ENCODE data around the gene ARHGAP4. TPM values are rescaled to one million over a fixed set of nuclear protein-coding genes. Genes with fewer than 3 reads are reported as not detected.

Gene ARHGAP4
- total and polyA plus RNA-seq, 10 of the 15 experiments (the other 5 are each of a cell fraction or from before 2014, with no cell fraction given) = 0.71 to 120 (median 44.3) TPM

GRCh38 chrX:153900831-153901752 lies 25.0 kb downstream of the ARHGAP4 start (continued):
- TF ChIP-seq CBFB (IDR thresholded peaks at IDR 0.05; ENCODE audit: low read depth) (no peak), TCF12 (IDR thresholded peaks at IDR 0.05; ENCODE audit: low read depth, low read length) (peak; percentile 81), BCL3 (IDR thresholded peaks at IDR 0.05; ENCODE audit: borderline replicate concordance, insufficient read depth, low read depth, low read length, poor library complexity, severe bottlenecking) (peak; percentile 71), EGR1 (IDR thresholded peaks at IDR 0.05; ENCODE audit: borderline replicate concordance in 1 of 2, low read depth in 2 of 2, low read length in 2 of 2) (peak in 1 of 2 experiments; percentile 66; a peak in 1 of 3 replicates), IKZF1 (conservative IDR thresholded peaks at IDR 0.05) (peak; percentile 58; the same call in 1 of the 2 replicates), FOS (IDR thresholded peaks at IDR 0.05; ENCODE audit: borderline replicate concordance, extremely low read depth, insufficient read length) (no peak), IKZF2 (IDR thresholded peaks at IDR 0.05) (peak; percentile 40 to 44; a peak in 1 of 4 replicates), CBX5 (IDR thresholded peaks at IDR 0.05; ENCODE audit: low read depth) (no peak), ATF7 (IDR thresholded peaks at IDR 0.05; ENCODE audit: low read depth) (0 out of 2 replicates have a peak, but pooled peaks have one; percentile 12), EP300 (IDR thresholded peaks at IDR 0.05; ENCODE audit: borderline replicate concordance in 1 of 2, control insufficient read depth in 1 of 2, low read depth in 2 of 2, low read length in 2 of 2) (peak; percentile 24 to 47; a peak in 1 of 4 replicates), ZBTB33 (IDR thresholded peaks at IDR 0.05) (0 out of 2 replicates have a peak, but pooled peaks have one; percentile 19), NRF1 (conservative IDR thresholded peaks at IDR 0.05; ENCODE audit: low read depth, low read length) (no peak), BHLHE40 (IDR thresholded peaks at IDR 0.05; ENCODE audit: borderline replicate concordance in 1 of 2, low read depth in 2 of 2, low read length in 1 of 2) (peak; percentile 92 to 93), POU2F2 (IDR thresholded peaks at IDR 0.05; ENCODE audit: borderline replicate concordance, low read depth, low read length) (peak; percentile 36; the same call in 1 of the 3 replicates), HDGF (IDR thresholded peaks at IDR 0.05) (peak; percentile 96), HDAC2 (IDR thresholded peaks at IDR 0.05) (no peak), PAX5 (IDR thresholded peaks at IDR 0.05; ENCODE audit: borderline replicate concordance, low read depth, low read length) (0 out of 2 replicates have a peak, but pooled peaks have one; percentile 52), KAT2A (conservative IDR thresholded peaks at IDR 0.05; ENCODE audit: control insufficient read depth, low read depth, low read length) (no peak), CEBPB (IDR thresholded peaks at IDR 0.05; ENCODE audit: borderline replicate concordance in 1 of 2, low read depth in 2 of 2, low read length in 2 of 2) (no peak), CREM (IDR thresholded peaks at IDR 0.05; ENCODE audit: low read depth) (no peak), NFXL1 (IDR thresholded peaks at IDR 0.05; ENCODE audit: borderline replicate concordance) (no peak), MXI1 (IDR thresholded peaks at IDR 0.05; ENCODE audit: low read depth, low read length) (no peak), MAX (IDR thresholded peaks at IDR 0.05; ENCODE audit: low read depth, low read length) (0 out of 2 replicates have a peak, but pooled peaks have one; percentile 46), NR2F1 (conservative IDR thresholded peaks at IDR 0.05) (no peak; the same call in 1 of the 2 replicates)

All from GM12878 (cell line).